ENCODE data around the gene KCNQ5. TPM values are rescaled to one million over a fixed set of nuclear protein-coding genes. Genes with fewer than 3 reads are reported as not detected.

KCNQ5 gene
- total RNA-seq, 4 donors from 2014 or later: 0.14 to 1.2 (median 0.48) TPM; not detected in 1

DNA sequence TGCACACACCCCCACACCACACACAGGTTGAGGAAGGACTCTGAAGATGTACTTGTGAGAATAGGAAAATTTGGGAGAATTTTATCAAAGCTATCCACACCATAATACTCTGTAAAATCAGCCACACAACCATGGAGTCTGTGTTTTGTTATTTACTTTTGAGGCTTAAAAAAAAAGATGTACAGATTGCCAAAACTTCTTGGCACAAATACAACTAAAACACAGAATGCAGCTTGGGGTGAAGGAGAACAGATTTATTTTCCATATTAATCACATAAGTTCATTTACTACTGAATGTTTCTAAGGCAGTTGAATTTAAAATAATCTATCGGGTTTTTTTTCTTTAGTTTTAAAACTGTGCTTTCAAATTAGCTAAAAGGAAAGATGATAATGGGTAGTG, 32.8 kb upstream of the KCNQ5 start:
- WGBS, 2 donors (ENCODE audit: low coverage in 1 of 2): 65 to 81% methylated on average over 1 of the region's 1 CpG
- H3K4me1 ChIP-seq: no peaks in the 10 kb centered on the region
- TF ChIP-seq, protein P1, sequence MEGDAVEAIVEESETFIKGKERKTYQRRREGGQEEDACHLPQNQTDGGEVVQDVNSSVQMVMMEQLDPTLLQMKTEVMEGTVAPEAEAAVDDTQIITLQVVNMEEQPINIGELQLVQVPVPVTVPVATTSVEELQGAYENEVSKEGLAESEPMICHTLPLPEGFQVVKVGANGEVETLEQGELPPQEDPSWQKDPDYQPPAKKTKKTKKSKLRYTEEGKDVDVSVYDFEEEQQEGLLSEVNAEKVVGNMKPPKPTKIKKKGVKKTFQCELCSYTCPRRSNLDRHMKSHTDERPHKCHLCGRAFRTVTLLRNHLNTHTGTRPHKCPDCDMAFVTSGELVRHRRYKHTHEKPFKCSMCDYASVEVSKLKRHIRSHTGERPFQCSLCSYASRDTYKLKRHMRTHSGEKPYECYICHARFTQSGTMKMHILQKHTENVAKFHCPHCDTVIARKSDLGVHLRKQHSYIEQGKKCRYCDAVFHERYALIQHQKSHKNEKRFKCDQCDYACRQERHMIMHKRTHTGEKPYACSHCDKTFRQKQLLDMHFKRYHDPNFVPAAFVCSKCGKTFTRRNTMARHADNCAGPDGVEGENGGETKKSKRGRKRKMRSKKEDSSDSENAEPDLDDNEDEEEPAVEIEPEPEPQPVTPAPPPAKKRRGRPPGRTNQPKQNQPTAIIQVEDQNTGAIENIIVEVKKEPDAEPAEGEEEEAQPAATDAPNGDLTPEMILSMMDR (IDR thresholded peaks at IDR 0.05): no peak
- TF ChIP-seq POLR2AphosphoS5 (IDR thresholded peaks at IDR 0.05) (no peak), POLR2A (IDR thresholded peaks at IDR 0.05) (no peak), EP300 (IDR thresholded peaks at IDR 0.05; ENCODE audit: low read depth) (no peak)
- in situ Hi-C loops (cut with MboI; ENCODE audit: low pct_ligation_motif_present in 1 of 4, low pct_unique_long_range_greater_than_20kb in 1 of 4, low sequenced_read_pairs in 3 of 4): no loop called here
- H3K27me3 ChIP-seq: no peaks in the 10 kb centered on the region
- H3K36me3 ChIP-seq: no peaks in the 10 kb centered on the region
- no peak for DNase-seq
- no peak overlapping the region for H3K27ac ChIP-seq
- H3K9me3 ChIP-seq: no peaks in the 10 kb centered on the region
- no peak overlapping the region for H3K4me3 ChIP-seq
- intact Hi-C loops (cut with DNase I; ENCODE audit: low total_unique reads): no loop called here

DNA sequence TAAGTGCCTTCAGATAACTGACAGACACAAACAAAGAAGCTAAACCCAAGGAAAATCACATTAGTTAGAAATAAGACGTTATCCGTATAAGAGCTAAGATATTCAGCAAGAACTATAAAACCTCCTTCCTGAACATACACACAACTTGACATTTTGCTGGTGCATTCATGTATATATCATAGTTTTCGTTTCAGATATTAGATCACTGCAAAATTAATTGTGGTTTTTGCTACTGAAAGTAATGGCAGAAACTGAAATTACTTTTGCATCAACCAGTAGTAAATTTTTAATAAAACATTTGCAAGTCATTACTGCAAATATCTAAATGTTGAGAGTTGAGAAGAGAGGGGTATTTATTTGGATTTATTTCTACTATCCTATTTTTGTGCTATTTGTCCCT, 26.1 kb upstream of the KCNQ5 start:
- no peak for DNase-seq
- H3K4me1 ChIP-seq: no peaks in the 10 kb centered on the region
- no peak overlapping the region for H3K27ac ChIP-seq
- no peaks in the 10 kb centered on the region for H3K9me3 ChIP-seq
- TF ChIP-seq, protein P1 (IDR thresholded peaks at IDR 0.05): no peak
- TF ChIP-seq EP300 (IDR thresholded peaks at IDR 0.05; ENCODE audit: low read depth): no peak
- TF ChIP-seq POLR2AphosphoS5 (IDR thresholded peaks at IDR 0.05): no peak
- no peak for TF ChIP-seq POLR2A (IDR thresholded peaks at IDR 0.05)
- no peaks in the 10 kb centered on the region for H3K36me3 ChIP-seq
- 70 to 73% methylated on average over 3 of the region's 3 CpGs for WGBS, 2 donors (ENCODE audit: low coverage in 1 of 2)
- intact Hi-C loops (cut with DNase I; ENCODE audit: low total_unique reads) (no loop called here), in situ Hi-C loops (cut with MboI; ENCODE audit: low pct_ligation_motif_present in 1 of 4, low pct_unique_long_range_greater_than_20kb in 1 of 4, low sequenced_read_pairs in 3 of 4) (no loop called here)
- H3K4me3 ChIP-seq: no peak overlapping the region
- no peaks in the 10 kb centered on the region for H3K27me3 ChIP-seq

DNA sequence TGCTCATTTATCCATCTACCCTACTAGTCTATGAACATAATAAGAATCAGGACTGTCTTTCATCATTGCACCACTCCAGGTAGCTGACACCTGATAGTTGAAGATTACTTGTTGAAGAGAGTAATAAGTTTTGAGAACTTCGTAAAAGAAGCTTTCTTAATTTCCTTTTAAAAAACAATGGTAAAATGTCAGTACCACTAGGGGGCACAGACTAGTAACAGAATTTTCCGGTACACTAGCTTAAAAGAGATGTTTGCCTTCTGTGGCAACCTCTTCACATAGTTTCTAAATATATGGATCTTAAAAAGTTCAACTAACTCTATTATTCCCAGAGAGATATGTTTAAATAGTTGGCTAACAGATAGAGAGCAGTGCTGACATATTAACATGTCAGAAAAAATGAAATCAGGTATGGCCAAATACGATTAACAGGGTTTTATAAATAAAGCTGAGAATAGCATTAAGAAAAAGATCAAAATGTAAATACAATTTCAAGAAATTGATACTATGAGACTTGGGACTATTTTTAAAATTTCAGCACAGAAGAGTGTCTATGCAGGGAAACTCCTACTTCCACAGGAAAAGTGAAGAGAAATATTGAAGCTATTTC, 5.4 kb upstream of the KCNQ5 start:
- WGBS, 2 donors (ENCODE audit: low coverage in 1 of 2): 34 to 39% methylated on average over 3 of the region's 3 CpGs
- intact Hi-C loops (cut with DNase I; ENCODE audit: low total_unique reads) (no loop called here), in situ Hi-C loops (cut with MboI; ENCODE audit: low pct_ligation_motif_present in 1 of 4, low pct_unique_long_range_greater_than_20kb in 1 of 4, low sequenced_read_pairs in 3 of 4) (loop anchor here in 2 of 4 donors (25.0 kb wide), 2 partner anchors 496 to 521 kb away; no protein-coding TSS in a partner anchor)
- H3K4me1 ChIP-seq: peaks cover under 1 to 14% (median 4%) of the 10 kb centered on the region in 4 donors
- peaks cover 22% of the 10 kb centered on the region for H3K27me3 ChIP-seq
- H3K4me3 ChIP-seq: no peak overlapping the region
- no peak for DNase-seq
- TF ChIP-seq, protein P1 (IDR thresholded peaks at IDR 0.05): peak in 4 of 5 experiments; percentile 23 to 40 (median 29)
- TF ChIP-seq POLR2AphosphoS5 (IDR thresholded peaks at IDR 0.05) (no peak), EP300 (IDR thresholded peaks at IDR 0.05; ENCODE audit: low read depth) (no peak), POLR2A (IDR thresholded peaks at IDR 0.05) (no peak)
- no peaks in the 10 kb centered on the region for H3K36me3 ChIP-seq
- no peaks in the 10 kb centered on the region for H3K9me3 ChIP-seq
- no peak overlapping the region for H3K27ac ChIP-seq

DNA sequence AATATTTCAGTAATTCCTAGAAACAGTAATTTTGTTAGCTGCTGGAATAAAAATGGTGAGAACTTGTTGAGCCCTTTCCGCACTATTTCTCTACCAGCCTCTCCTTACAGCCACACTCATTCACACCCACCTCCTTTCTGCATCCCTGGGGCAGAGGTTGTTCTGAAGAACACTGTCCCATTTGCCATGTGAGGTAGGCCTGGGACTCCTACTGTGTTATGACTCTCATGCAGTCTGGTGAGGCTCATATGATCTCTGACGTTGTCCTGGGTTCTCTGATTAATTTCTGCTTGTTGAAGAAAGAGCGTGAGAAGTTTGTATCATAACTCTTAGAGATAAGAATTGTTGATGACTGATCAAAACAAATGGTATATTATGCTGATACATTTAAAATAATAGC, 4.1 kb upstream of the KCNQ5 start:
- no peak for TF ChIP-seq POLR2AphosphoS5 (IDR thresholded peaks at IDR 0.05)
- TF ChIP-seq, protein P1 (IDR thresholded peaks at IDR 0.05): no peak
- TF ChIP-seq POLR2A (IDR thresholded peaks at IDR 0.05): no peak
- no peak for TF ChIP-seq EP300 (IDR thresholded peaks at IDR 0.05; ENCODE audit: low read depth)
- 86 to 90% methylated on average over 3 of the region's 3 CpGs for WGBS, 2 donors (ENCODE audit: low coverage in 1 of 2)
- Histone ChIP-seq H3K27me3 (peaks cover 34% of the 10 kb centered on the region), H3K9me3 (no peaks in the 10 kb centered on the region), H3K36me3 (no peaks in the 10 kb centered on the region), H3K4me1 (peaks cover 2 to 24% (median 16%) of the 10 kb centered on the region in 4 donors), H3K4me3 (no peak overlapping the region), H3K27ac (no peak overlapping the region)
- DNase-seq: no peak
- intact Hi-C loops (cut with DNase I; ENCODE audit: low total_unique reads) (no loop called here), in situ Hi-C loops (cut with MboI; ENCODE audit: low pct_ligation_motif_present in 1 of 4, low pct_unique_long_range_greater_than_20kb in 1 of 4, low sequenced_read_pairs in 3 of 4) (loop anchor here in 2 of 4 donors (25.0 kb wide), 2 partner anchors 495 to 520 kb away; no protein-coding TSS in a partner anchor)

Data from transverse colon (tissue), 4 donors.